ENCODE data around the gene PAGE2B.

DNA sequence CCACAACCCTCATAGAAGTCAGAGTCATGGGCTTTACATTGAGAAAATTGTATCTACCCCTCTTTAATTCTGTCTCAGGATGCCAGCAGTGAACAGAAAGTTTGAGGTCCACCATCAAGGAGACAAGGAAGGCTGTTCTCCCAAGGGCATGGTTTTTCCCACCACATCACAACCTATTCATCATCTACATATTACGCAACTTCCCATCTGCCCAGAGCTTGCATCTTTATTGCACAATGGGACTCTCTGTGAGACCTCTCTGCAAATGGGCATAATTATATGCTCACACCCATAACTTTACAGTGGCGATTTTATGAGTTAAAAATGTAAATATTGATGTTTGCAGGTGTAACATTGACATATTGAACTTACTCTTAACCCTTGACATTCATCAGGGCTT is 52.9 kb downstream of the PAGE2B start:
- TF ChIP-seq DACH1 (IDR thresholded peaks at IDR 0.05; ENCODE audit: partially characterized antibody), result no peak
- no peak for TF ChIP-seq RCOR1 (IDR thresholded peaks at IDR 0.05; ENCODE audit: borderline replicate concordance in 1 of 2, low read depth in 2 of 2, low read length in 2 of 2)
- TF ChIP-seq, protein P1, sequence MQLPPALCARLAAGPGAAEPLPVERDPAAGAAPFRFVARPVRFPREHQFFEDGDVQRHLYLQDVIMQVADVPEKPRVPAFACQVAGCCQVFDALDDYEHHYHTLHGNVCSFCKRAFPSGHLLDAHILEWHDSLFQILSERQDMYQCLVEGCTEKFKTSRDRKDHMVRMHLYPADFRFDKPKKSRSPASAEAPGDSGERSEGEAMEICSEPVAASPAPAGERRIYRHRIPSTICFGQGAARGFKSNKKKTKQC (CRISPR knock-in tag; IDR thresholded peaks at IDR 0.05), result no peak
- TF ChIP-seq ELF4 (CRISPR knock-in tag; IDR thresholded peaks at IDR 0.05), result no peak
- no peak for TF ChIP-seq EWSR1 (IDR thresholded peaks at IDR 0.05; ENCODE audit: borderline replicate concordance, low read depth, partially characterized antibody)
- no peak for TF ChIP-seq GATA2 (CRISPR knock-in tag; IDR thresholded peaks at IDR 0.05)
